ENCODE data around the gene MAPKAPK2.

Gene MAPKAPK2

GRCh38 chr1:206699626-206700025 lies 14.9 kb downstream of the MAPKAPK2 start:
- no peaks in the 10 kb centered on the region for H3K9me2 ChIP-seq (replicated peaks; ENCODE audit: low read depth, low read length)
- TF ChIP-seq CTCF (conservative IDR thresholded peaks at IDR 0.05; ENCODE audit: low read length) (no peak), EZH2phosphoT487 (IDR thresholded peaks at IDR 0.05; ENCODE audit: borderline replicate concordance) (no peak)
- H3K79me2 ChIP-seq (ENCODE audit: insufficient read depth, low read length) = peaks cover 98% of the 10 kb centered on the region
- no peaks in the 10 kb centered on the region for H3K27me3 ChIP-seq (ENCODE audit: insufficient read depth, low read length, poor library complexity, severe bottlenecking)
- no peaks in the 10 kb centered on the region for H3F3A ChIP-seq (ENCODE audit: low read depth)
- peaks cover 21% of the 10 kb centered on the region for H3K4me1 ChIP-seq (ENCODE audit: insufficient read depth, low read length, poor library complexity, severe bottlenecking)
- no peak overlapping the region for H3K4me3 ChIP-seq (ENCODE audit: low read length, poor library complexity, severe bottlenecking)
- no peak overlapping the region for H2AFZ ChIP-seq (ENCODE audit: low read length)
- H4K20me1 ChIP-seq (ENCODE audit: insufficient read depth, low read length, poor library complexity, severe bottlenecking) = peaks cover 61% of the 10 kb centered on the region
- H3K9ac ChIP-seq (ENCODE audit: low read depth, low read length, poor library complexity, severe bottlenecking) = no peak overlapping the region
- H3K4me2 ChIP-seq (ENCODE audit: low read depth, low read length, poor library complexity, severe bottlenecking) = no peak overlapping the region
- no peaks in the 10 kb centered on the region for H3K9me3 ChIP-seq (ENCODE audit: insufficient read depth, low read depth, low read length)
- H3K36me3 ChIP-seq (ENCODE audit: insufficient read depth, low read length) = peaks cover 21% of the 10 kb centered on the region; the same call in 1 of the 2 replicates

GRCh38 chr1:206700445-206701036 lies 15.8 kb downstream of the MAPKAPK2 start:
- Histone ChIP-seq H3K9me2 (replicated peaks; ENCODE audit: low read depth, low read length) (no peaks in the 10 kb centered on the region), H3F3A (ENCODE audit: low read depth) (no peaks in the 10 kb centered on the region), H3K4me2 (ENCODE audit: low read depth, low read length, poor library complexity, severe bottlenecking) (no peak overlapping the region), H3K4me3 (ENCODE audit: low read length, poor library complexity, severe bottlenecking) (no peak overlapping the region), H3K4me1 (ENCODE audit: insufficient read depth, low read length, poor library complexity, severe bottlenecking) (peaks cover 17% of the 10 kb centered on the region), H3K79me2 (ENCODE audit: insufficient read depth, low read length) (peaks cover 98% of the 10 kb centered on the region), H3K36me3 (ENCODE audit: insufficient read depth, low read length) (peaks cover 21% of the 10 kb centered on the region; the same call in 1 of the 2 replicates), H3K27me3 (ENCODE audit: insufficient read depth, low read length, poor library complexity, severe bottlenecking) (no peaks in the 10 kb centered on the region), H3K9me3 (ENCODE audit: insufficient read depth, low read depth, low read length) (no peaks in the 10 kb centered on the region), H2AFZ (ENCODE audit: low read length) (no peak overlapping the region), H4K20me1 (ENCODE audit: insufficient read depth, low read length, poor library complexity, severe bottlenecking) (peaks cover 67% of the 10 kb centered on the region), H3K9ac (ENCODE audit: low read depth, low read length, poor library complexity, severe bottlenecking) (no peak overlapping the region)
- TF ChIP-seq CTCF (conservative IDR thresholded peaks at IDR 0.05; ENCODE audit: low read length) (no peak), EZH2phosphoT487 (IDR thresholded peaks at IDR 0.05; ENCODE audit: borderline replicate concordance) (no peak)

- Histone ChIP-seq H4K20me1 (ENCODE audit: insufficient read depth, low read length, poor library complexity, severe bottlenecking) (peaks cover 73% of the 10 kb centered on the region), H3K4me3 (ENCODE audit: low read length, poor library complexity, severe bottlenecking) (no peak overlapping the region), H3K9me3 (ENCODE audit: insufficient read depth, low read depth, low read length) (no peaks in the 10 kb centered on the region), H3K36me3 (ENCODE audit: insufficient read depth, low read length) (peaks cover 8% of the 10 kb centered on the region; the same call in 1 of the 2 replicates), H3K79me2 (ENCODE audit: insufficient read depth, low read length) (peaks cover 98% of the 10 kb centered on the region), H3K9ac (ENCODE audit: low read depth, low read length, poor library complexity, severe bottlenecking) (no peak overlapping the region), H3K4me2 (ENCODE audit: low read depth, low read length, poor library complexity, severe bottlenecking) (no peak overlapping the region), H3K27me3 (ENCODE audit: insufficient read depth, low read length, poor library complexity, severe bottlenecking) (no peaks in the 10 kb centered on the region), H3F3A (ENCODE audit: low read depth) (no peaks in the 10 kb centered on the region), H2AFZ (ENCODE audit: low read length) (no peak overlapping the region), H3K4me1 (ENCODE audit: insufficient read depth, low read length, poor library complexity, severe bottlenecking) (peaks cover 28% of the 10 kb centered on the region), H3K9me2 (replicated peaks; ENCODE audit: low read depth, low read length) (no peaks in the 10 kb centered on the region)
- TF ChIP-seq EZH2phosphoT487 (IDR thresholded peaks at IDR 0.05; ENCODE audit: borderline replicate concordance) (no peak), CTCF (conservative IDR thresholded peaks at IDR 0.05; ENCODE audit: low read length) (no peak)
Observed at GRCh38 chr1:206702260-206702659, 17.6 kb downstream of the MAPKAPK2 start.

All from Loucy (cell line).